ENCODE data around the gene COPS8.

The COPS8 gene

DNA sequence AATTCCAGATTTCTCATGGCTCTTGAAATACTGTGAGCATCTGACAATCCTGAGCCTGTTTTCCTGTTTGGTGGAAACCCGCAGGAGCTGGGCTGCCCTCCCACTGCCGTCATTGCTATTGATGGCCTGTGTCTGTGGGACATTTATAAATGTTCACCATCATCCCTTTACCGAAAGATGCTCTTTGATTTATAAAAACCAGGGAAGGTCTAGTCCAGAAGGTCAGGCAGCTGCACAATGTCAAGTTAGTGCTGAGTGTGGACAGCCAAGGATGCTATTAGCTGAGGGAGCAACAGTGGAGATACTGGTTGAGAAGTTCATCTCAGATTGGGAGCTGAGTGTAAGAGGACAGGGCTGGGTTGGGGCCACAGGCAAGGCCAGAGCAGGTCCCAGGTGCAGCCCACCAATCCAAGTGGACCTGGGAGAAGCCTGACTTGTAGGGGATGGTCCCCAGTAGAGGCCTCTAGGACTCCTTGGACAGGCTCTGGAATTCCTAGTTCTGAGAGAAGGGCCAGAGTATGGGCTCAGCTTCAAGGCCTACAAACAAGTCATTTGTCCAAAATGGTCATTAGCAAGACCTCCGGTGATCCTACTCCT is 55.1 kb downstream of the COPS8 start:
- no peak for DNase-seq
- no peaks in the 10 kb centered on the region for H3K9me3 ChIP-seq (ENCODE audit: control insufficient read depth, low read length)

DNA sequence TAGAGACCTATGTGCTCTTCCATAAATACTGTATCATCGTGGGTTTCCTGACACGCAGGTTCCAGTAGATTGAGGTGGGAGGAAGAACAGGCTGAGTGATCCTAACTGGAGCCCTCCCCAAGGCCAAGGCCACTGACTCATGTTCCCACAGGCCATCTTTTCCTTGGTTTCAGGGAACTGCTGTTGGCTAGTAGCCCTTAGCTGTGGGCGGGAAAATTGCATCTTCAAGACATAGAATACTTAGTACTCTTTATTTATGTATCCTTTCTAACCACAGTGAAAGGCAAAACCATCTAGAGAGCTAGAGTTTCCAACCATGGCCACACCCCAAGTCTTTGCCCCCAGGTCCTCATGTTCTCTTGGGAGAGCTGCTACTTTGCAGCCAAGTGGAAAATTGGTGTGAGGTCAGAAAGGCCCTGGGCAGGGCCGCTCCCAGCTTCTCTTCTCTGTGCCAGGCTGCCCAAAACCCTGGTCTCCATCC is 55.9 kb downstream of the COPS8 start:
- H3K27ac ChIP-seq (ENCODE audit: insufficient read depth, low read length, poor library complexity, severe bottlenecking) = no peak overlapping the region
- no peaks in the 10 kb centered on the region for H3K27me3 ChIP-seq (replicated peaks; ENCODE audit: control insufficient read depth, insufficient read depth, low read length, poor library complexity, severe bottlenecking)
- H3K36me3 ChIP-seq (ENCODE audit: control insufficient read depth, insufficient read depth, low read length) = no peaks in the 10 kb centered on the region
- no peaks in the 10 kb centered on the region for H3K4me1 ChIP-seq (ENCODE audit: control insufficient read depth, insufficient read depth, low read length, poor library complexity, severe bottlenecking)
- no peaks in the 10 kb centered on the region for H3K9me3 ChIP-seq (ENCODE audit: control insufficient read depth, low read length)
- H3K4me3 ChIP-seq (ENCODE audit: insufficient read depth, low read depth, low read length, poor library complexity, severe bottlenecking) = no peak overlapping the region
- DNase-seq = no peak

More for the DNA sequence above, 55.1 kb downstream of the COPS8 start:
- H3K27ac ChIP-seq (ENCODE audit: insufficient read depth, low read length, poor library complexity, severe bottlenecking) = no peak overlapping the region
- no peak overlapping the region for H3K4me3 ChIP-seq (ENCODE audit: insufficient read depth, low read depth, low read length, poor library complexity, severe bottlenecking)
- H3K4me1 ChIP-seq (ENCODE audit: control insufficient read depth, insufficient read depth, low read length, poor library complexity, severe bottlenecking) = no peaks in the 10 kb centered on the region
- H3K36me3 ChIP-seq (ENCODE audit: control insufficient read depth, insufficient read depth, low read length) = no peaks in the 10 kb centered on the region
- no peaks in the 10 kb centered on the region for H3K27me3 ChIP-seq (replicated peaks; ENCODE audit: control insufficient read depth, insufficient read depth, low read length, poor library complexity, severe bottlenecking)

- H3K27ac ChIP-seq (ENCODE audit: insufficient read depth, low read length, poor library complexity, severe bottlenecking) = no peak overlapping the region
- no peaks in the 10 kb centered on the region for H3K4me1 ChIP-seq (ENCODE audit: control insufficient read depth, insufficient read depth, low read length, poor library complexity, severe bottlenecking)
Measured at GRCh38 chr2:237143118-237143517, 57.4 kb downstream of the COPS8 start.

GRCh38 chr2:237143676-237144440 is 58.2 kb downstream of the COPS8 start:
- no peak overlapping the region for H3K27ac ChIP-seq (ENCODE audit: insufficient read depth, low read length, poor library complexity, severe bottlenecking)
- peaks cover 12% of the 10 kb centered on the region for H3K9me3 ChIP-seq (ENCODE audit: control insufficient read depth, low read length)
- H3K4me3 ChIP-seq (ENCODE audit: insufficient read depth, low read depth, low read length, poor library complexity, severe bottlenecking) = no peak overlapping the region
- H3K27me3 ChIP-seq (replicated peaks; ENCODE audit: control insufficient read depth, insufficient read depth, low read length, poor library complexity, severe bottlenecking) = no peaks in the 10 kb centered on the region
- H3K36me3 ChIP-seq (ENCODE audit: control insufficient read depth, insufficient read depth, low read length) = no peaks in the 10 kb centered on the region
- no peak for DNase-seq
- no peaks in the 10 kb centered on the region for H3K4me1 ChIP-seq (ENCODE audit: control insufficient read depth, insufficient read depth, low read length, poor library complexity, severe bottlenecking)

More at GRCh38 chr2:237143118-237143517, 57.4 kb downstream of the COPS8 start:
- peaks cover 8% of the 10 kb centered on the region for H3K9me3 ChIP-seq (ENCODE audit: control insufficient read depth, low read length)
- H3K36me3 ChIP-seq (ENCODE audit: control insufficient read depth, insufficient read depth, low read length) = no peaks in the 10 kb centered on the region
- no peaks in the 10 kb centered on the region for H3K27me3 ChIP-seq (replicated peaks; ENCODE audit: control insufficient read depth, insufficient read depth, low read length, poor library complexity, severe bottlenecking)
- no peak for DNase-seq
- no peak overlapping the region for H3K4me3 ChIP-seq (ENCODE audit: insufficient read depth, low read depth, low read length, poor library complexity, severe bottlenecking)

DNA sequence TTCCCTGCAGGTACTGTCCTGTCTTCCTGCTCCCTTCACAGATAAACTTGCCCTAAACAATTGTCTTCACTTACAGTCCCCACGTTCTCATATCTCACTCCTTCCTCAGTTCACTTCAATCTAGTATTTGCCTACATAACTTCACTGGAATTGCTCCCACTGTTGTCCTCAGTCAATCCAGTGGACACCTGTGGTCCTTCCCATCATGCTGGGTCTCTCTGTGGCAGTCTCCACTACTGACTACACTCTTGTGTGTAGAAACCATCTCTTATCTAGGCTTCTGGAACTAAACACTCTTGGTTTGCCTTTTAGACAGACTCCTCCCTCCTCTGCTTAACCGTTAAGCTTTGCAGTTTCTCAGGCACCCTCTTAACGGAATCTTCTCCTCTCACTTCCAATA is 58.8 kb downstream of the COPS8 start:
- DNase-seq = no peak
- H3K4me3 ChIP-seq (ENCODE audit: insufficient read depth, low read depth, low read length, poor library complexity, severe bottlenecking) = no peak overlapping the region
- H3K27me3 ChIP-seq (replicated peaks; ENCODE audit: control insufficient read depth, insufficient read depth, low read length, poor library complexity, severe bottlenecking) = no peaks in the 10 kb centered on the region
- no peaks in the 10 kb centered on the region for H3K36me3 ChIP-seq (ENCODE audit: control insufficient read depth, insufficient read depth, low read length)
- no peaks in the 10 kb centered on the region for H3K4me1 ChIP-seq (ENCODE audit: control insufficient read depth, insufficient read depth, low read length, poor library complexity, severe bottlenecking)
- peaks cover 12% of the 10 kb centered on the region for H3K9me3 ChIP-seq (ENCODE audit: control insufficient read depth, low read length)
- no peak overlapping the region for H3K27ac ChIP-seq (ENCODE audit: insufficient read depth, low read length, poor library complexity, severe bottlenecking)

- Histone ChIP-seq H3K9me3 (ENCODE audit: control insufficient read depth, low read length) (peaks cover 12% of the 10 kb centered on the region), H3K4me1 (ENCODE audit: control insufficient read depth, insufficient read depth, low read length, poor library complexity, severe bottlenecking) (no peaks in the 10 kb centered on the region), H3K36me3 (ENCODE audit: control insufficient read depth, insufficient read depth, low read length) (no peaks in the 10 kb centered on the region), H3K27ac (ENCODE audit: insufficient read depth, low read length, poor library complexity, severe bottlenecking) (no peak overlapping the region), H3K4me3 (ENCODE audit: insufficient read depth, low read depth, low read length, poor library complexity, severe bottlenecking) (no peak overlapping the region), H3K27me3 (replicated peaks; ENCODE audit: control insufficient read depth, insufficient read depth, low read length, poor library complexity, severe bottlenecking) (no peaks in the 10 kb centered on the region)
- no peak for DNase-seq
Measured at GRCh38 chr2:237147317-237147716, 61.6 kb downstream of the COPS8 start.

DNA sequence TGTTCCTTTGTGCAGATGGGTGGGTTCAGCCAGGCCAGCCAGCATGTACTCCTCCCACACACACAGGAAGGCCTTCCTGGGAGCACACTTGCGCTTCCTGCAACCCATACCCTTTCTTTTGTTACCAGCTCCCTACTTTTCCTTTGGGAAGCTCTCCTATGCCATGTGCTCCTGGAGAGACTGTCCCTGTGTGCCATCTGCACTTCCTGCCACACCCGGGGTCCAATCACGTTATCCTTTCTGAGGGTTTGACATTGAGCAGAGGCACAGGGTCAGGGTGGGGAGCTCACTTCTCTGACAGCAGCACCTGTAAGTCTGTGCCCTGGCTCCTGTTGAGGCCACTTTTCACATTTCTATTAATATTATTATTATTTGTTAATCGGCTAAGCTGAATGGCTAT is 62.9 kb downstream of the COPS8 start:
- no peak overlapping the region for H3K27ac ChIP-seq (ENCODE audit: insufficient read depth, low read length, poor library complexity, severe bottlenecking)
- peaks cover 12% of the 10 kb centered on the region for H3K9me3 ChIP-seq (ENCODE audit: control insufficient read depth, low read length)
- no peaks in the 10 kb centered on the region for H3K36me3 ChIP-seq (ENCODE audit: control insufficient read depth, insufficient read depth, low read length)
- H3K4me3 ChIP-seq (ENCODE audit: insufficient read depth, low read depth, low read length, poor library complexity, severe bottlenecking) = no peak overlapping the region
- no peaks in the 10 kb centered on the region for H3K27me3 ChIP-seq (replicated peaks; ENCODE audit: control insufficient read depth, insufficient read depth, low read length, poor library complexity, severe bottlenecking)
- no peak for DNase-seq
- H3K4me1 ChIP-seq (ENCODE audit: control insufficient read depth, insufficient read depth, low read length, poor library complexity, severe bottlenecking) = no peaks in the 10 kb centered on the region

GRCh38 chr2:237149425-237149824 is 63.7 kb downstream of the COPS8 start:
- DNase-seq = no peak
- no peak overlapping the region for H3K27ac ChIP-seq (ENCODE audit: insufficient read depth, low read length, poor library complexity, severe bottlenecking)

More at GRCh38 chr2:237149425-237149824, 63.7 kb downstream of the COPS8 start:
- H3K4me1 ChIP-seq (ENCODE audit: control insufficient read depth, insufficient read depth, low read length, poor library complexity, severe bottlenecking) = no peaks in the 10 kb centered on the region
- H3K36me3 ChIP-seq (ENCODE audit: control insufficient read depth, insufficient read depth, low read length) = no peaks in the 10 kb centered on the region
- H3K9me3 ChIP-seq (ENCODE audit: control insufficient read depth, low read length) = peaks cover 12% of the 10 kb centered on the region
- no peak overlapping the region for H3K4me3 ChIP-seq (ENCODE audit: insufficient read depth, low read depth, low read length, poor library complexity, severe bottlenecking)
- H3K27me3 ChIP-seq (replicated peaks; ENCODE audit: control insufficient read depth, insufficient read depth, low read length, poor library complexity, severe bottlenecking) = no peaks in the 10 kb centered on the region

Measured in effector memory CD4-positive, alpha-beta T cell (primary cell).